ENCODE results near the gene CLIP1. TPM values are rescaled to one million over a fixed set of nuclear protein-coding genes. Genes with fewer than 3 reads are reported as not detected.

Gene CLIP1
- total RNA-seq, 1 experiment from 2014 or later = 16.0 TPM

DNA sequence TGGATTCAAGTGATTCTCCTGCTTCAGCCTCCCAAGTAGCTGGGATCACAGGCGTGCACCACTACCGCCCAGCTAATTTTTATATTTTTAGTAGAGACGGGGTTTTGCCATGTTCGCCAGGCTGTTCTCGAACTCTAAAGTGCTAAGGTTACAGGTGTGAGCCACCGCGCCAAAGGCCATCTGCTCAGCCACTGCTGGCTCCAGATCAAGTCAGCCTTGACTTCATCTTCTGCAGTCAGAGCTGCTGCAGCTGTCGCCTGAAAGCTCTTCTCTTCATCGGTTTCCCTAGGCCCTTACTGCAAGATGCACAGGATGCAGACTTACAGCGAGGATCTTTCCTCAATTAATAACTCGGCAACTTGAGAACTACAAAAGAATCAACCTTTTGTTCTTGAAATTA is 66.8 kb downstream of the CLIP1 start:
- no peaks in the 10 kb centered on the region for H3K36me3 ChIP-seq (ENCODE audit: insufficient read depth, low read length)
- no peak overlapping the region for H3K4me3 ChIP-seq (ENCODE audit: low read length)
- no peaks in the 10 kb centered on the region for H3K4me1 ChIP-seq (ENCODE audit: low read length)
- no peaks in the 10 kb centered on the region for H3K79me2 ChIP-seq (ENCODE audit: low read length)
- no peak overlapping the region for H3K4me2 ChIP-seq (ENCODE audit: low read depth, low read length, poor library complexity, severe bottlenecking)
- no peak for DNase-seq
- H4K20me1 ChIP-seq (ENCODE audit: insufficient read depth, low read depth, low read length) = no peaks in the 10 kb centered on the region
- H2AFZ ChIP-seq (ENCODE audit: low read length) = no peak overlapping the region
- no peak overlapping the region for H3K27ac ChIP-seq (ENCODE audit: low read length)
- no peaks in the 10 kb centered on the region for H3K9me2 ChIP-seq (replicated peaks; ENCODE audit: insufficient read depth, low read length)
- H3K27me3 ChIP-seq (ENCODE audit: low read length) = no peaks in the 10 kb centered on the region
- H3K9ac ChIP-seq (ENCODE audit: low read length) = no peak overlapping the region
- no peaks in the 10 kb centered on the region for H3K9me3 ChIP-seq (ENCODE audit: low read length)

GRCh38 chr12:122354958-122355641 is 67.4 kb downstream of the CLIP1 start:
- no peaks in the 10 kb centered on the region for H3K9me3 ChIP-seq (ENCODE audit: low read length)
- H3K27ac ChIP-seq (ENCODE audit: low read length) = no peak overlapping the region
- no peak for DNase-seq
- H3K27me3 ChIP-seq (ENCODE audit: low read length) = no peaks in the 10 kb centered on the region
- no peak overlapping the region for H2AFZ ChIP-seq (ENCODE audit: low read length)
- H3K36me3 ChIP-seq (ENCODE audit: insufficient read depth, low read length) = no peaks in the 10 kb centered on the region
- H3K9ac ChIP-seq (ENCODE audit: low read length) = no peak overlapping the region
- H3K4me1 ChIP-seq (ENCODE audit: low read length) = no peaks in the 10 kb centered on the region
- H4K20me1 ChIP-seq (ENCODE audit: insufficient read depth, low read depth, low read length) = no peaks in the 10 kb centered on the region
- no peak overlapping the region for H3K4me3 ChIP-seq (ENCODE audit: low read length)
- H3K79me2 ChIP-seq (ENCODE audit: low read length) = no peaks in the 10 kb centered on the region
- H3K9me2 ChIP-seq (replicated peaks; ENCODE audit: insufficient read depth, low read length) = no peaks in the 10 kb centered on the region
- no peak overlapping the region for H3K4me2 ChIP-seq (ENCODE audit: low read depth, low read length, poor library complexity, severe bottlenecking)

DNA sequence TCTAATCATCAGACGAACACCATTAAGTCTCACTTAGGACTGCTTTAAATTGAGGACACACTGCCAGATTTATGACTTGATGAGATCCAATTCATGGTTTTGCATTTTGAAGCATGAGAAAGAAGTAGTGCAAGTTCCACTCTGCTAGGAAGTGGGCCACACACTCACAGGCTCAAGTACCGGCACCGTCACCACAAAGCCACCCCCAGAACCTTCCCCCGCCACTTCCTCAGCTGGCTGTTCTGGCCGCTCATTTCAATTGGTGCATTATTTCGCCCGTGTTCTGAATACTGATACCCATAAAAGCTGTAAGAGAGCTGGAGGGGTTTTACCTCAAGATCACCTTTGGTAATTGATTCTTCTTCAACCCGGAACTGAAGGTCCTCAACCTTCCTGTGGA is 70.1 kb downstream of the CLIP1 start:
- Histone ChIP-seq H3K4me3 (ENCODE audit: low read length) (no peak overlapping the region), H3K9me2 (replicated peaks; ENCODE audit: insufficient read depth, low read length) (no peaks in the 10 kb centered on the region), H3K9me3 (ENCODE audit: low read length) (no peaks in the 10 kb centered on the region), H3K4me2 (ENCODE audit: low read depth, low read length, poor library complexity, severe bottlenecking) (no peak overlapping the region), H3K9ac (ENCODE audit: low read length) (no peak overlapping the region), H3K79me2 (ENCODE audit: low read length) (no peaks in the 10 kb centered on the region), H4K20me1 (ENCODE audit: insufficient read depth, low read depth, low read length) (no peaks in the 10 kb centered on the region), H2AFZ (ENCODE audit: low read length) (no peak overlapping the region), H3K27me3 (ENCODE audit: low read length) (no peaks in the 10 kb centered on the region), H3K36me3 (ENCODE audit: insufficient read depth, low read length) (no peaks in the 10 kb centered on the region), H3K27ac (ENCODE audit: low read length) (no peak overlapping the region), H3K4me1 (ENCODE audit: low read length) (no peaks in the 10 kb centered on the region)
- no peak for DNase-seq

DNA sequence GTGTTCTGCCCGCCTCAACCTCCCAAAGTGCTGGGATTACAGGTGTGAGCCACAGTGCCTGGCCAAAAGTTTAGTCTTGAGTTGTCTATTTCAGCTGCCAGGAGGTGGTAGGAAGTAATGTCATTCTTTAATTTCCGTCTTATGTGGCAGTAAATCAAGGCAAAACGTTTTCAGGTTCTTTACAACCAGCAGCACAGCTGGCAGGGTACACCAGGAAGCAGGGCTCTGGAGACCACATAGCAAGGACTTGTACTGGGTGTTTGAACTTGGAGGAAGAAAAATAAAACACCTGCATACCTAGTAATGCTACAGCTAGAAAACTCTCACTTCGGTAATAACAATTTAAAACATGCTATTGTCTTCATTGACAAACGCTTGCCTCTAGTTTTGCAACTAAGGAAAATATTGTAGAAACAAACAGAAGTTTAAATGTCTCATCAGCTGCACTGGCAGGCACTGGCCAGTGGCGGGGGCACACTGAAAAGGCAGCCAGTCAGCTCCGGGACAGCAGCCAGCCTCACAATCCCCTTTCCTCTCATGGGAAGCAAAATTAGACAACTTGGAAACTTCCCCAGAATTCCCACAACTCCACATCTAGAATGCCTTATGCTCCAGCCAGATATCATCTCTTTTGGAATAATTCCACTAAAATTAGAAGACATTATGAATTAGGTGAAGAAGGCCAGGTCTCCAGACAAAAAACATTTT is 72.2 kb downstream of the CLIP1 start:
- no peak for DNase-seq
- H3K4me3 ChIP-seq (ENCODE audit: low read length) = no peak overlapping the region
- no peaks in the 10 kb centered on the region for H3K4me1 ChIP-seq (ENCODE audit: low read length)
- H2AFZ ChIP-seq (ENCODE audit: low read length) = no peak overlapping the region
- H3K27me3 ChIP-seq (ENCODE audit: low read length) = no peaks in the 10 kb centered on the region
- no peaks in the 10 kb centered on the region for H3K9me2 ChIP-seq (replicated peaks; ENCODE audit: insufficient read depth, low read length)
- no peaks in the 10 kb centered on the region for H3K79me2 ChIP-seq (ENCODE audit: low read length)
- H3K4me2 ChIP-seq (ENCODE audit: low read depth, low read length, poor library complexity, severe bottlenecking) = no peak overlapping the region
- H3K27ac ChIP-seq (ENCODE audit: low read length) = no peak overlapping the region
- no peaks in the 10 kb centered on the region for H4K20me1 ChIP-seq (ENCODE audit: insufficient read depth, low read depth, low read length)
- H3K9ac ChIP-seq (ENCODE audit: low read length) = no peak overlapping the region
- H3K9me3 ChIP-seq (ENCODE audit: low read length) = no peaks in the 10 kb centered on the region
- no peaks in the 10 kb centered on the region for H3K36me3 ChIP-seq (ENCODE audit: insufficient read depth, low read length)

- Histone ChIP-seq H3K27me3 (ENCODE audit: low read length) (no peaks in the 10 kb centered on the region), H3K27ac (ENCODE audit: low read length) (no peak overlapping the region), H3K4me1 (ENCODE audit: low read length) (no peaks in the 10 kb centered on the region), H3K9me2 (replicated peaks; ENCODE audit: insufficient read depth, low read length) (no peaks in the 10 kb centered on the region), H3K4me3 (ENCODE audit: low read length) (no peak overlapping the region), H3K36me3 (ENCODE audit: insufficient read depth, low read length) (no peaks in the 10 kb centered on the region), H3K79me2 (ENCODE audit: low read length) (no peaks in the 10 kb centered on the region), H3K9ac (ENCODE audit: low read length) (no peak overlapping the region), H3K9me3 (ENCODE audit: low read length) (no peaks in the 10 kb centered on the region), H3K4me2 (ENCODE audit: low read depth, low read length, poor library complexity, severe bottlenecking) (no peak overlapping the region), H2AFZ (ENCODE audit: low read length) (no peak overlapping the region), H4K20me1 (ENCODE audit: insufficient read depth, low read depth, low read length) (no peaks in the 10 kb centered on the region)
- no peak for DNase-seq
Observed at GRCh38 chr12:122349078-122349477, 73.4 kb downstream of the CLIP1 start.

DNA sequence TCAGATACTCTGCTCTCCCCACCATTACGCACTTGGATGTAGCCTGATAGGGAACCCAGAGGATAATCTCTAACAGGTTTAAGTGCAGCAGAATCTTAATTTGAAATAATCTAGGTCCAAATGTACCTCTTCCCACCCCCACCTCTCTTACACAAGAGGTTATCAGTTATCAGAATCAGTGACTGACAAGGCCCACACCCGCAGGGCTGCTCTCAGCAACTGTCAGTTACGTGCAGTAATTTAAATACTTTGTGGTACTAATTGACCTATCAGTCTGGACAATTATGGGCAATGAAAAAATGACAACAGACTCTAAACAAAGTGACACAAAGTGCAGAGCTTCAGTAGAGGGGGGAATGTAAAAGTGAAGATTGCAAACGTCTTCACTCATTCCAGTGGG is 74.0 kb downstream of the CLIP1 start:
- Histone ChIP-seq H2AFZ (ENCODE audit: low read length) (no peak overlapping the region), H3K4me3 (ENCODE audit: low read length) (no peak overlapping the region)
- no peak for DNase-seq

GRCh38 chr12:122346054-122346453 is 76.4 kb downstream of the CLIP1 start:
- no peaks in the 10 kb centered on the region for H3K79me2 ChIP-seq (ENCODE audit: low read length)
- H3K4me2 ChIP-seq (ENCODE audit: low read depth, low read length, poor library complexity, severe bottlenecking) = no peak overlapping the region
- DNase-seq = no peak
- no peaks in the 10 kb centered on the region for H3K36me3 ChIP-seq (ENCODE audit: insufficient read depth, low read length)
- no peaks in the 10 kb centered on the region for H3K4me1 ChIP-seq (ENCODE audit: low read length)
- no peak overlapping the region for H3K9ac ChIP-seq (ENCODE audit: low read length)
- no peaks in the 10 kb centered on the region for H3K27me3 ChIP-seq (ENCODE audit: low read length)
- H2AFZ ChIP-seq (ENCODE audit: low read length) = no peak overlapping the region
- H3K27ac ChIP-seq (ENCODE audit: low read length) = no peak overlapping the region
- H3K9me3 ChIP-seq (ENCODE audit: low read length) = no peaks in the 10 kb centered on the region
- H3K9me2 ChIP-seq (replicated peaks; ENCODE audit: insufficient read depth, low read length) = no peaks in the 10 kb centered on the region
- H3K4me3 ChIP-seq (ENCODE audit: low read length) = no peak overlapping the region
- no peaks in the 10 kb centered on the region for H4K20me1 ChIP-seq (ENCODE audit: insufficient read depth, low read depth, low read length)

More for the DNA sequence above, 74.0 kb downstream of the CLIP1 start:
- no peaks in the 10 kb centered on the region for H3K9me3 ChIP-seq (ENCODE audit: low read length)
- no peaks in the 10 kb centered on the region for H3K79me2 ChIP-seq (ENCODE audit: low read length)
- no peaks in the 10 kb centered on the region for H3K27me3 ChIP-seq (ENCODE audit: low read length)
- H4K20me1 ChIP-seq (ENCODE audit: insufficient read depth, low read depth, low read length) = no peaks in the 10 kb centered on the region
- no peak overlapping the region for H3K27ac ChIP-seq (ENCODE audit: low read length)
- H3K9me2 ChIP-seq (replicated peaks; ENCODE audit: insufficient read depth, low read length) = no peaks in the 10 kb centered on the region
- no peaks in the 10 kb centered on the region for H3K36me3 ChIP-seq (ENCODE audit: insufficient read depth, low read length)
- H3K9ac ChIP-seq (ENCODE audit: low read length) = no peak overlapping the region
- no peaks in the 10 kb centered on the region for H3K4me1 ChIP-seq (ENCODE audit: low read length)
- H3K4me2 ChIP-seq (ENCODE audit: low read depth, low read length, poor library complexity, severe bottlenecking) = no peak overlapping the region

GRCh38 chr12:122345042-122345441 is 77.4 kb downstream of the CLIP1 start:
- no peaks in the 10 kb centered on the region for H3K79me2 ChIP-seq (ENCODE audit: low read length)
- H3K27me3 ChIP-seq (ENCODE audit: low read length) = no peaks in the 10 kb centered on the region
- H3K27ac ChIP-seq (ENCODE audit: low read length) = no peak overlapping the region
- no peak overlapping the region for H2AFZ ChIP-seq (ENCODE audit: low read length)
- H3K4me2 ChIP-seq (ENCODE audit: low read depth, low read length, poor library complexity, severe bottlenecking) = no peak overlapping the region
- no peaks in the 10 kb centered on the region for H3K9me2 ChIP-seq (replicated peaks; ENCODE audit: insufficient read depth, low read length)
- H3K36me3 ChIP-seq (ENCODE audit: insufficient read depth, low read length) = no peaks in the 10 kb centered on the region
- no peak for DNase-seq
- no peak overlapping the region for H3K4me3 ChIP-seq (ENCODE audit: low read length)
- H4K20me1 ChIP-seq (ENCODE audit: insufficient read depth, low read depth, low read length) = no peaks in the 10 kb centered on the region
- no peaks in the 10 kb centered on the region for H3K4me1 ChIP-seq (ENCODE audit: low read length)
- H3K9me3 ChIP-seq (ENCODE audit: low read length) = no peaks in the 10 kb centered on the region
- no peak overlapping the region for H3K9ac ChIP-seq (ENCODE audit: low read length)
